SK-N-SH (cell line): ENCODE measurements around the gene KLF15.

ENCODE experiments used
- CHD2 ChIP-seq: fragments of 150-350 bp; IDR thresholded peaks from 2 replicates; pipeline ENCODE4 v1.6.1; 2018; ENCODE audit warnings: low read length; ENCODE audit not compliant: partially characterized antibody
- ELF1 ChIP-seq: IDR thresholded peaks from 2 replicates; pipeline ENCODE4 v1.4.0; 2012
- EP300 ChIP-seq, 2 experiments: IDR thresholded peaks; 2 replicates each; pipeline versions ENCODE4 v1.4.0 to v1.6.1; 2012; ENCODE audit warnings: borderline replicate concordance in 1 of 2, low read depth in 1 of 2, low read length in 1 of 2
- FOSL2 ChIP-seq: IDR thresholded peaks from 2 replicates; pipeline ENCODE4 v1.4.0; 2012; ENCODE audit warnings: low read depth, mild to moderate bottlenecking, moderate library complexity, borderline replicate concordance
- JUND ChIP-seq: IDR thresholded peaks from 2 replicates; pipeline ENCODE4 v1.4.0; 2012
- MXI1 ChIP-seq: IDR thresholded peaks from 2 replicates; pipeline ENCODE4 v1.6.1; 2012; ENCODE audit warnings: mild to moderate bottlenecking, low read depth, low read length, improper control_type of control experiment
- NFIC ChIP-seq: IDR thresholded peaks from 2 replicates; pipeline ENCODE4 v1.4.0; 2012; ENCODE audit warnings: borderline replicate concordance
- PBX3 ChIP-seq: IDR thresholded peaks from 2 replicates; pipeline ENCODE4; 2012
- SIN3A ChIP-seq: IDR thresholded peaks from 2 replicates; pipeline ENCODE4 v1.6.1; 2012; ENCODE audit warnings: low read depth, mild to moderate bottlenecking, low read length, moderate library complexity, borderline replicate concordance
- TAF1 ChIP-seq: IDR thresholded peaks from 2 replicates; pipeline ENCODE4 v1.6.1; 2012; ENCODE audit warnings: low read depth, mild to moderate bottlenecking, low read length, moderate library complexity, borderline replicate concordance
- ZBTB33 ChIP-seq: IDR thresholded peaks from 2 replicates; pipeline ENCODE4 v1.4.0; 2012; ENCODE audit warnings: low read depth, borderline replicate concordance
- TF ChIP-seq, protein P1 (sequence below): fragments of 200-600 bp; sonication (generic); IDR thresholded peaks from 2 replicates; pipeline ENCODE4 v1.6.1; 2017; ENCODE audit warnings: antibody characterized with exemption, mild to moderate bottlenecking, moderate library complexity
- TF ChIP-seq, protein P2 (sequence below): fragments of 150-350 bp; IDR thresholded peaks from 2 replicates; pipeline ENCODE4 v1.6.1; 2016; ENCODE audit warnings: mild to moderate bottlenecking, low read depth, low read length

GRCh38 chr3:126310816-126311215, 46.4 kb downstream of the KLF15 start:
- no peak for TF ChIP-seq ZBTB33
- TF ChIP-seq SIN3A = no peak
- TF ChIP-seq EP300 (IDR thresholded peaks at IDR 0.05; ENCODE audit: borderline replicate concordance in 1 of 2, low read depth in 1 of 2, low read length in 1 of 2) = no peak
- no peak for TF ChIP-seq PBX3
- TF ChIP-seq, protein P1, sequence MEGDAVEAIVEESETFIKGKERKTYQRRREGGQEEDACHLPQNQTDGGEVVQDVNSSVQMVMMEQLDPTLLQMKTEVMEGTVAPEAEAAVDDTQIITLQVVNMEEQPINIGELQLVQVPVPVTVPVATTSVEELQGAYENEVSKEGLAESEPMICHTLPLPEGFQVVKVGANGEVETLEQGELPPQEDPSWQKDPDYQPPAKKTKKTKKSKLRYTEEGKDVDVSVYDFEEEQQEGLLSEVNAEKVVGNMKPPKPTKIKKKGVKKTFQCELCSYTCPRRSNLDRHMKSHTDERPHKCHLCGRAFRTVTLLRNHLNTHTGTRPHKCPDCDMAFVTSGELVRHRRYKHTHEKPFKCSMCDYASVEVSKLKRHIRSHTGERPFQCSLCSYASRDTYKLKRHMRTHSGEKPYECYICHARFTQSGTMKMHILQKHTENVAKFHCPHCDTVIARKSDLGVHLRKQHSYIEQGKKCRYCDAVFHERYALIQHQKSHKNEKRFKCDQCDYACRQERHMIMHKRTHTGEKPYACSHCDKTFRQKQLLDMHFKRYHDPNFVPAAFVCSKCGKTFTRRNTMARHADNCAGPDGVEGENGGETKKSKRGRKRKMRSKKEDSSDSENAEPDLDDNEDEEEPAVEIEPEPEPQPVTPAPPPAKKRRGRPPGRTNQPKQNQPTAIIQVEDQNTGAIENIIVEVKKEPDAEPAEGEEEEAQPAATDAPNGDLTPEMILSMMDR = no peak
- TF ChIP-seq CHD2 = no peak
- no peak for TF ChIP-seq TAF1
- no peak for TF ChIP-seq JUND
- no peak for TF ChIP-seq ELF1
- no peak for TF ChIP-seq NFIC
- TF ChIP-seq MXI1 = no peak
- TF ChIP-seq, protein P2, sequence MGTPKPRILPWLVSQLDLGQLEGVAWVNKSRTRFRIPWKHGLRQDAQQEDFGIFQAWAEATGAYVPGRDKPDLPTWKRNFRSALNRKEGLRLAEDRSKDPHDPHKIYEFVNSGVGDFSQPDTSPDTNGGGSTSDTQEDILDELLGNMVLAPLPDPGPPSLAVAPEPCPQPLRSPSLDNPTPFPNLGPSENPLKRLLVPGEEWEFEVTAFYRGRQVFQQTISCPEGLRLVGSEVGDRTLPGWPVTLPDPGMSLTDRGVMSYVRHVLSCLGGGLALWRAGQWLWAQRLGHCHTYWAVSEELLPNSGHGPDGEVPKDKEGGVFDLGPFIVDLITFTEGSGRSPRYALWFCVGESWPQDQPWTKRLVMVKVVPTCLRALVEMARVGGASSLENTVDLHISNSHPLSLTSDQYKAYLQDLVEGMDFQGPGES = no peak
- no peak for TF ChIP-seq FOSL2
